Ecto neural progenitor cell (in vitro differentiated cells): ENCODE results near the gene CEP57.
"Not testable (repeated sequence)": the region's sequence is repeated elsewhere in the genome, so short reads cannot be mapped to it uniquely, and the experiment has no call there.

Source experiments
- DNase-seq: peaks from one replicate; pipeline ENCODE4 v3.0.0-alpha.2; 2018; ENCODE audit warnings: low spot score

The CEP57 gene

DNA sequence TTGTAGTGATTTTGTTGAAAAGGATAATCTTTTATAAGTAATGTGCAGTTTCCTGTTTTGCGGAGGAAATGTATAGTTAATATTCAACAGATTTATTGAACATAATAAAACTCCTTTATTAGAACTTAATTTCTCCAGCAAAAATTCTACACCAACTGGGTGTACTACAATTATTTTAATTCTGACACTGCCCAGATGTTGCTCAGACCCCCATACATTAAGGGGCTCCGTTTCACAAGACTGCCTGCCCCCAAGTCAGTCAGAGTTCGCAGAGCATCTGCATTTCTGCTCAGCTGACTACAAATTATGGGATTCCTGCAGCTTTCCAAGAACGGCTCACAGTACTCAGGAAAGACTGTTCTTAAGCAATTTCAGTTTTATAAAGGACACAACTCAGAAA, 6.2 kb downstream of the CEP57 start:
- DNase-seq, result no peak

DNA sequence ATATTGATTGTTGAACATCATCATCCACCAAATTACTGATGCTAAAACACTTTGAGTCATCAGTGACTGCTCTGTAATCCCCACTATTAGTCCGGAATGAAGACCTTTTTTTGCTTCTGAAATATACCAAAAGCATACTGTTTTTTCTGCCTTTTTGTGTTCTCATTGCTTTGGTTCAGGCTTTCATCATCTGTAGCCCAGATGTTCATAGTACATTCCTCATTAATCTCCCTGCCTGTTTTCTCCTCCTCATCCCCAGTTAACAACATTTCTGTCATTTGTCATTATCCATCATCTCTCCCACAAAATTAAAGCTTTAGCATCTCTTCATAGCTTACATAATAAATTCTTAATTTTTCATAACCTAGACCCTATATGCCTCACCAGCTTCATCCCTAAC, 9.2 kb downstream of the CEP57 start:
- DNase-seq, result no peak

DNA sequence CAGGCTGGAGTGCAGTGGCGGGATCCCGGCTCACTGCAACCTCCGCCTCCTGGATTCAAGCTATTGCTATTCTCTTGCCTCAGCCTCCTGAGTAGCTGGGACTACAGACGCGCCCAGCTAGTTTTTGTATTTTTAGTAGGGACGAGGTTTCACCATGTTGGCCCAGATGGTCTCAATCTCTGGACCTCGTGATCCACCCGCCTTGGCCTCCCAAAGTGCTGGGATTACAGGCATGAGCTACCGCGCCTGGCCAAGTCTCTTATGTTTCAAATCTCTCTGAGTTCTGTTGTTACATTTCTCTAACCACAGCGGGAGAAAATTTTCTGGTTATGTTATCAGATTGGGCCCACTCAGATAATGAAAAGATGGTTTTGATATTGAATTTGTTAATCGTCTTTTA, 10.1 kb downstream of the CEP57 start:
- no peak for DNase-seq

DNA sequence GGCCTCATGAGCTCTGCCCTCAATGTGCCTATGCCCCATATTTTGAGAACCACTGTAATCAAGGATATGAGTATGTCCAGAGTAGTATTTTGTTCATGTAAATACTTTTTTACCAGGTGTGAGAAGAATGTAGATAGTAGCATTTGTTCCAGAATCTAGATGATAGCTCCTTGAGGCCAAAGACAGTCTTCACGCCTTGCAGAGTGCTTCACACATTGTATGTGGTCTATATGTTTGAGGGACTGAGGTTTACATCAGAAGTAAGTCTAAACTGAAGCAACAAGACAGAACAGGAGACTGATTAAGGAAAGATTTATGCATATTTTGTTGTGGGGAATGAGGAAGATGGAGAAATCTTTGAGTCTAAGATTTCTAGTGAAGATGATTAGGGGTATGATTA, 12.5 kb downstream of the CEP57 start:
- no peak for DNase-seq

DNA sequence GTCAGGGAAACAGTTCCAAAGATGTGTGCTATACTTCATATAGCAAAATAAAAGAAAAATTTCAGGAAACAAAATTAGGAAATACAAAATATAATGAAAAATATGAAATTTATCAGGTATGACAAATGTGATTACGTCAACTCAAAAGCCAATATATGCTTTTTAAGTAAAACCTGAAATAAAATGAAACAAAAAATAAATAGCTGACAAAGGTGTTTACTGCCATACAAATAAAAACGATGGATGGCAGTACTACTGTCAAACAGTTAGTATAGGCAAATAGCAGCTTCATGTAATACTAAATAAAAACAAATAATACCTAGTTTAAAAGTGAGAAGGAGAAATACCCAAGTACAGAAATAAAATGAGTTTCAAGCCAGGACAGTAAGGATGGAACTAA, 13.7 kb downstream of the CEP57 start:
- no peak for DNase-seq

DNA sequence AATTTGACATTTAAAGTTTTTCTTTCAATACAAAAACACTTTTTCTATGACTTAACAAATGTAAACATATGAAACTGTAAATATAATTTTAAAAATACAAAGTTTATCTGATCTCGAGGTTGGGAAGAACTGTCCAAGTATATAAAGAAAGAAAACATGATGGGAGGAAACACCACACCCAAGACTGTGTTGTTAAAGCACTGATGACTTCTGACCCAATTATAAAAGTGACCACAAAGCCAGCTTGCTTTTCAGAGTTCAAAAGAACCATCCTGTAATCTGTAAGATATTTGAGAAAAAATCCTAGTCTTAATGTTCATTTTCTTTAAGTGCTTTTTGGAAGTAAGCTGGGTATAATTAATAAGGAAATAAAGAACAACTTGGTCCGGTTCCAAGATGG, 15.6 kb downstream of the CEP57 start:
- DNase-seq, result no peak

DNA sequence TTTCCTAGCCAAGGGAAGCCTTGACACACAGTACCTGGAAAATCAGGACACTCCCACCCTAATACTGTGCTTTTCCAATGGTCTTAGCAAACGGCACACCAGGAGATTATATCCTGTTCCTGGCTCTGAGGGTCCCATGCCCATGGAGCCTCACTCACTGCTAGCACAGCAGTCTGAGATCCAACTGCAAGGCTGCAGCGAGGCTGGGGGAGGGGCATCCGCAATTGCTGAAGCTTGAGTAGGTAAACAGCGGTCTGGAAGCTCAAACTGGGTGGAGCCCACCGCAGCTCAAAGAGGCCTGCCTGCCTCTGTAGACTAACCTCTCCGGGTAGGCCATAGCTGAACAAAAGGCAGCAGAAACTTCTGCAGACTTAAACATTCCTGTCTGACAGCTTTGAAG, 16.2 kb downstream of the CEP57 start:
- DNase-seq, result not testable (repeated sequence)

DNA sequence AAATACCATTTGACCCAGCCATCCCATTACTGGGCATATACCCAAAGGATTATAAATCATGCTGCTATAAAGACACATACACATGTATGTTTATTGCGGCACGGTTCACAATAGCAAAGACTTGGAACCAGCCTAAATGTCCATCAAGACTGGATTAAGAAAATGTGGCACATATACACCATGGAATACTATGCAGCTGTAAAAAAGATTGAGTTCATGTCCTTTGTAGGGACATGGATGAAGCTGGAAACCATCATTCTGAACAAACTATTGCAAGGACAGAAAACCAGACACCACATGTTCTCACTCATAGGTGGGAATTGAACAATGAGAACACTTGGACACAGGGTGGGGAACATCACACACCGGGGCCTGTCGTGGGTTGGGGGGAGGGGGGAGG, 20.8 kb downstream of the CEP57 start:
- not testable (repeated sequence) for DNase-seq

DNA sequence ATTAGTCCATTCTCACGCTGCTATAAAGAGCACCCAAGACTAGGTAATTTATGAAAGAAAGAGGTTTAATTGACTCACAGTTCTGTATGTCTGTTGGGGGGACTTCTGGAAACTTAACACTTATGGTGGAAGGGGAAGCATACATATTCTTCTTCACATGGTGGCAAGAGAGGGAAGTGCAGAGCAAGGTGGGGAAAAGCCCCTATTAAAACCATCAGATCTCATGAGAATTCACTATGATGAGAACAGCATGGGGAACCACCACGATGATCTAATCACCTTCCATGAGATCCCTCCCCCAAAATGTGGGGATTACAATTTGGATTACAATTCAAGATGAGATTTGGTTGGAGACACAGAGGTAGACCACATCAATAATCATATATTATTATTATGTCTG, 25.7 kb downstream of the CEP57 start:
- DNase-seq, result no peak

DNA sequence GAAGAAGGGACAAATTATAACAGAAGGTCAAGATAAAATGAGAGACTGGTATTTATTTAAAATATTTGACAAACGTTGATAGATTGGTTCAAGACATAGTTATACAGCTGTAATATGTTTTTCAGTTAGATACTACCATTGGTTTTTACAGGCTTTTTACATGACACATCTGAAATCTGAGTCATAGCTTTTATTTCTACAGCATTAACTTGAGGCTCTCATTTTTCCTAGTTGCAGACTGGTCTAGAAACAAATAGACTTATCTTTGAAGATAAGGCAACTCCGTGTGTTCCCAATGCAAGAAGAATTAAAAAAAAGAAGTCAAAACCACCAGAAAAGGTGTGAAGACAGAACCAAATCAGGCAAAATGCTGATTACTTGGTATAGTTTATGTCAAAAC, 31.3 kb downstream of the CEP57 start:
- no peak for DNase-seq

DNA sequence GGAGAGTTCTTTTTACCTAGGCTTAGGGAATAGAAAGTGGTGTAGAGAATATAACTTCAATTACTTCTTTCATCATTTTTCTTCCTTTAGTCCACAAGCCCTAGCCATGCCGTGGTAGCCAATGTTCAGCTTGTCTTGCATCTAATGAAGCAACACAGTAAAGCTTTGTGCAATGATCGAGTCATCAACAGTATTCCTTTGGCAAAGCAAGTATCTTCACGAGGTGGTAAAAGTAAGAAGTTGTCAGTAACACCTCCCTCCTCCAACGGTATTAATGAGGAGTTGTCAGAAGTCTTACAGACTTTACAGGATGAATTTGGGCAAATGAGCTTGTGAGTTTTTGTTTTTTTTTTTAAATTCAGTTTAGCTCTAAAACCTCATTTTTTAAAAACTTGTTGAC, 37.4 kb downstream of the CEP57 start:
- DNase-seq, result no peak

DNA sequence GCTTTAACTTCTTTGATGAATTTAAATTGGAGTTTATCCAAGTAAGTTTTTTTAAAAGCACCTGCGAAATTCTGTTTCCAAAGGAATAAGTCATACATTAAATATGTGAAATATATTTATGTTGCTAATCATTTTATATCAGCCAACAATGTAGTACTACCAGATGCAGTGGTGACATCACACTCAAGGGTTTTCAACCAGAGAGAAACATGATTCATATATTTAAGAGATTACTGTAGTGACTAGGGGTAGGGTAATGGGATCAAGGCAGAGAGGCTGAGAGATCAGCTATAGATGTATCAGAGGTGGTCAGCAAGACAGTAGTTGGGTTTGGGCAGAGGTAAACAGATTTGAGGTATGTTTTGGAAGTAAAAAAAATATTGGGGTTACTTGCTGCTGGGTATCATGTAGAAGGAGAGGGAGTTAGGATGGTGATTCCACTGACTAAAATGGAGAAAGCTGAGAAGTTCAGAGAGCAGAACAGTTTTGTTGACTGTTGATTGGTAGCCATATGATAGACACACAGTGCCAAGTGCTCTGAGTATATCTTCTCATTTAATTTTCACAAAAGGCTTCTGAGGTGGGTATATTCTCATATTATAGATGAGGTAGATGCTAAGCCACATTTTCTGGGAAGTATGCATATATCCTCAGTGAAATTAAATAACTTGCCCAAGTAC, 39.4 kb downstream of the CEP57 start:
- no peak for DNase-seq

DNA sequence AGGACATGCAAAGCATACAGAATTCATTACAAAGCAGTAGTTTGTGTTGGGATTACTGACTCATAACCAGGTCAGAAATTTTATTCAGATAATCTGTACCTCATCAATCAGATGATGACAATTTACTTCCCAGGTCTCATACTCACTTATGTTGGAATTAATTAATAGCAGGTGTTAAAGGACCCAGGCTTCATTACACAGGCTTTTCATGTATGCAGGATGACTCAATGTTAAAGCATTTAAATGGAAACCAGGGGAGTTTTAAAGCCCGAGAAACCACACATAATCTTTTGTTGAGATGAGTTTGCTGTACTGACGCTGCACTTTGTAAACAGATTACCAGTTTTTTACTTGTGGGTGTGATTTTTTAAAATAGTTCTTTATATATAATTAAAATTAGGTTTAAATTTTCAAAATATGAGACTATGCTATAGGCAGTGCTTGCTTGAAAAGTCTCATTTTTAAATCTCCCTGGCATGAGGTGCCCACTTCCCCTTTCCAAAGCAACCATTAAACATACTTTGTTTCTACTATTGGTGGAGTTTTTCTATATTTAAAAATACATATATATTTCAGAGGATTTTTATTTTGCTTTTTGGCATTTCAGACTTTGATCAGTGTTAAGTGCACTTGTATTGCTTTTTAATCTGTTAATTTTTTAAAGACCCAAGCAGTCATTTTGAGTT, 41.0 kb downstream of the CEP57 start:
- no peak for DNase-seq

DNA sequence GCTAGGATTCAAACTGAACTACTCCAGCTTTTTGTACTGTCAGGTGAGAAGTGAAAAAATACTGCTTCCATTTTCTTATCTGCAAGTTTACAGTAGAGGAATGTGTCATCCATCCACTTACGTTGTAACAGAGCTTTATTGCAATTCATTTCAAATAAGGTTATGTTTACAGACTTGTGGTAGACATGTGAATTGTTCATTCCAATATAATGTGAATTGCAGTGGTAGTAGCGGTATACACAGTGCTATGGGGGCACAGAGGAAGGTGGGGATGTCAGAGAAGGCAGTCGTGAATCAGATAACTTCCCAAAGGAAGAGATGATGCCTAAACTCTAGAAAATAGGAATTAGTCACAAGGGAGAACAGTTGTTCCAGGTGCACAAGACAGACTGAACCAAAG, 42.5 kb downstream of the CEP57 start:
- DNase-seq, result no peak

DNA sequence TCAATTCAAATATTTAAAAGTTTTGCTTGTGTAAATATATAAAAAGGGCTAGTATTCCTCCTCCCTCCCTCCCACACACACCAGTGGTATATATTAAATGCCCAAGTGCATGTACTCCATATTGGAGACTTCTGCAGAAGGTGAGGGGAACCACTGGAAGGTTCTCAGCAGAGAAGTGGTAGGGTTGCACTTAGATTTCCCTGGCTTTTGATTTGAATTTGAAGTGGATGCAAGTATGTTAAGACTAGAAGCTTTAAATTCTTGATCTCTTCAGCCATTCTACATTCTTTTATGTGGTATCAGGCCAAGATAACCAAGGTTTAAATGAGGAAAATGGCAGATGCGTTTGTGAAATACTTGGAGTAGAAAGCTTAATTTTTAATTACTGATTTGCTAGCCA, 43.1 kb downstream of the CEP57 start:
- no peak for DNase-seq

DNA sequence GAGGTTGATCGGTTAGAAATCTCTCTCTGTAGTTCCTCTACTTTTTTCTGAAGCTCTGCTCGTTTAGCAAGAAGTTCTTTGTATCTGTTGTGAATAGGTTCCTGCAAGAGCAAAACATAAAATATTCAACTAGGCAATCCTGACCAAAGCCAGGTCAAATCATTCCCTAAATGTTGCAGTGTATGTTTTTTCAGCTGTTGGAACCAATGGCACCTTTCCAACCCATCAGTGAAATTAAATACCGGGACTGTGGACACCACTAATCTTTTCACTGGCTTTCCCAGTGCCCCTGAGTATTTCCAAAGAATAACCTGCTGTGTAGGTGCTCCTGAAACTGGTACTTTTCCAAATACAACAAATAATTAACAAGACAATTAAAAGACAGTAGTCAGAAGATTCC, 45.1 kb downstream of the CEP57 start:
- no peak for DNase-seq

DNA sequence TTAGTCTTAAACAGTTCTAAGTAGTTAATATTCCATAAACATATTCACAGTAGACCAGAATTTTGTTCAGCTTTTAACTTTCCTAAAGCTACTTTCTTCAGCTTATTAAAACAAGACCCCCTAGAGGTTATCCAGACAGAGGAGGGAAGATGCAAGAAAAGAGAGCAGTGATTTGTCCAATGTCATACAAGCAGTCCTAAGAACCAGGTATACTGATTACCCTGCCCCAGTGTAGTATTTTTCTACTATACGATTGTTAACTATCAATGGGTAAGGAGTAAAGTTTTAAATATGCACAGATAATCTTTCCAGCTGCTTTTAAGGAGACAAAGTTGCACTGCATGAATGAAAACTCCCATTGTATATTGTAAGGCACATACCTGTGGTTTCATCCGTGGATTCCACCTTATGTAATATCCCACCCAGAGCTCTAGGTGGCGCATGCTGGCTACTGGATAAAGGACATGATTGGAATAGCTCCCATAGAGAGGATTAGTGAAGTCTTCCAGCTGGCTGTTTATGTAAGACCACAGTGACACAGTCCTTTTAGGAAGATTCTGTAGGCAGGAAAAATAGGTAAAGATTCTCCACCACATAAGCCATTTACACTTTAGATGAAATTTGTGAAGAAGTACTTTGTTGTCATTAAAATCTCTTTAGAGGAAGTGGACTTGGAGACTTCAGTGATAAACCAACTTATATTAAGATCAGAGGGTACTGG, 45.6 kb downstream of the CEP57 start:
- peak; percentile 62 for DNase-seq

DNA sequence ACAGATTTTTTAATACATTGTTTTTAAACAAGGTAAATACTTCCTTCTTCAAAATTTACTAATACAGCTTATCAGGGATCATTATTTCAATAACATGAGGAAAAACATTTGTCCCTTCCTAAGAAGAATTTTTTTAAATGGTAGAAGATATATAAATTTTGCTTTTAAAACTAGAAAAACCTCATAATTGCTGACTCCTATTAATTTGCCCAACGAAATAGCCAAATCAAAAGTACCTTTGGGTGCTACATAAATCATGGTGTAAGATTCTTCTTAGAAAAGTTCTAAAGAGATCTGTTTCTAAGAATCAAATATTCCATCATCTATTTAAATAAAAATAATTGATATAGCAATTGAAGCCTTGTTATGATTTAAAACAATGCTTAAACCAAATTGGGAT, 54.9 kb downstream of the CEP57 start:
- DNase-seq, result no peak

DNA sequence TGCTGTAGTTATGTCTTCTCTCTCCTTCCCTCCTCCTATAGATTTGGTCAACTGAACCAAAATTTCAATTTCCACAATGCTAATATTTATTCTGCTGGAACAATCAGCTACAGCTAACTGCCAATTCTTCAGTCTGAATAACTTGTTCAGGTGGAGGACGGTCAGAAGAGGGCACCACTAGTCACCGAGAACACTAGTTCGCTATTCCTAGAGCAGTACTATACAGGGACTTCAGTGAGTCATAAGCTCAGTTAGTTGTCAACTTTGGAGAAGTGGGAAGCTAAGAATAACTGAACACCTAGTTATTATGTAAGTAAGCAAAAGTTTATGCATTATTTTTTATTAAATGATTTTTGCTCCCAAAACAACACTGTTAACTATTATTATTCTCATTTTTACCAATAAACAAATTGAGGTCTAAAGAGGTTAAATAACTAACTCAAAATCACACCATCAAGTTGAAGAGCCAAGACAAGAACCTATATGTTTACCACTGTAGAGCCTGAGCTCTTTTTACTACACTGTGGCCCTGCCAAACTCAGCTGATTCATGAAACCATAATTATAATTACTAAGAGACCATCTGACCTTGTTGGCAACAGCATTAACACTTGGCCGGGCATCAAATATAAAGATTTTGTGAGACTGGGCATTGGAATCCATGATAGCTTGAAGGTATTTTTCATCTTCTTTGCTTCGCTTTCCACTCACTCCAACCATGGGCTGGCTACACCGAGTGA, 59.0 kb downstream of the CEP57 start:
- peak; percentile 43 for DNase-seq

DNA sequence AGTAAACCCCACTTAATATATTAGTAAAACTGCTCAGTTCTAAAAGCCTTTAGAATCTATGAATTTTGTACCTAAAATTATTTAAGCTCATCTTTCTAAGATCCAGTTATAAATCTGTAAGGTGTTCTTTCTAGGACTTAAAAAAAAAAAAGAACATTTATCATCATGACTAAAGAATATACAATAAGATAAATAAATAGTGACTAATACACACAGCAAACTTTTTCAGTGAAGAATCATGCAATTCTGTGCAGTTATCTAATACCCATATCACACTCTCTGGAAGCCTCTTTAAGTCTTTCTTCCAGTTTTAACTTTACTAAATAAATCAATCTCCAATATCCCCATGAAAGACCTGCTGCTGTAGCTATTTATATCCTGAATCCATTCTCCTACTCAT, 59.8 kb downstream of the CEP57 start:
- DNase-seq, result no peak

DNA sequence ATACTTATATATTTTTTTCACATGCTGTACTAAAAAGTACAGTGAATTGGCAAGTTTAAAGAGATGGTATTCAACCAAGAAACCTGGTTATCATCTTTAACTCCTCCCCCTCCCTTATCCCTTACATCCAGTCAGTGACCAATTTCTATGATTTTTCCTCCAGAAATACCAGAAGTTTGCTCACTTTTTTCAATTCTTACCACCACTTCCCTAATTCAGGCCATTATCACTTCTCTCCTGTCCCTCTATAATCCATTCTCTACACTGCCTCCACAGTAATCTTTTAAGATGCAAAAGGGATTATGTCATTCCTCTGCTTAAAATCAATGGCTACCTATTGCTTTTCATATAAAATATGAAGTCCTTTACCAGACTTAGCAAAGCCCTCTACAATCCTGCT, 62.8 kb downstream of the CEP57 start:
- no peak for DNase-seq

DNA sequence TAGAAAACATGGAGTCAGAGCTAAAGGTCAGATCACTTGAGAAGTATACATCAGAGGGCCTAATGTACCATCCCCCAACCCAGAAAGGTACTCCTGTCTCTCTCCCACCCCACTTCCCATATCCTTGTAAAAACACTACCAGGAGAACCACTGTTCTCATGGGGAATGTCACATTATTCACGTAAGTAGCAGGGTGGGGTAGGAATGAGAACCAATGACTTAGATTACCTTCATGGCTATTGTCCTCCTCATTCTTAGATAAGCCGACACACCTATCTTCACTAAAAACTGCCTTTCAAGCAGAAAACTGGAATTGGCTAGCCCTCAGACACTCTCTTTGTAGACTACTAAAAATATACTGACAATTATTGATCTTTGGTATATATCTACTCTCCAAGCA, 63.6 kb downstream of the CEP57 start:
- DNase-seq, result no peak

DNA sequence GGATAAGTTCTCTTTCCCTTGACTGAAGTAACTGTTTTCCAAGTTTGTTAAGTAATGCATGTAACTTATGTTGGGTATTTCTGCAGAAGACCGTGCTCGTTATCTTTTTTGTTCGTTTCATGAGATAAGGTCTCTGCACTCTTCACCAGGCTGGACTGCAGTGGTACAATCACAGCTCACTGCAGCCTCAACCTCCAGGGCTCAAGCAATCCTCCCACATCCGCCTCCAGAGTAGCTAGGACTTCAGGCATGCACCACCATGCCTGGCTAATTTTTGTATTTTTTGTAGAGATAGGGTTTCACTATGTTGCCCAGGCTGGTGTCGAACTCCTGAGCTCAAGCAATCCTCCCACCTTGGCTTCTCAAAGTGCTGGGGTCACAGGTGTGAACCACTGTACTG, 64.1 kb downstream of the CEP57 start:
- not testable (repeated sequence) for DNase-seq
